Measurements from ENCODE around the gene COX7C. TPM values are rescaled to one million over a fixed set of nuclear protein-coding genes. Genes with fewer than 3 reads are reported as not detected.

The COX7C gene
- total and polyA plus RNA-seq, 2 experiments from 2014 or later: 145 to 424 TPM

DNA sequence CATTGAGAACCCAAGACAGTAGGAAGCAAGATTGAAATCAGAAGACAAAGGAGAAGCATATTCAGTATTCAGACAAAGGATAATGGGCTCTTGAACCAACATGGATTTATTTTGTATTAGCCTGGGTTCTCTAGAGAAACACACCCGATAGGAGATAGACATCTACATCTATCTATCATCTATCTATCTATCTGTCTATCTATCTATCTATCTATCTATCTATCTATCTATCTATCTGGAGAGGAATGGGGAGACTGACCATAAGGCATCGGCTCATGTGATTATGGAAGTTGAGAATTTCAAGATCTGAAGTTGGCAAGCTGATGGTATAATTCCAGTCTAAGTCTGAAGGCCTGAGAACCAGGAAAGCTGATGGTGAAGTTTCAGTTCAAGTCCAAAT is 13.4 kb downstream of the COX7C start:
- Histone ChIP-seq H3K9me2 (ENCODE audit: insufficient read depth) (0 out of 2 replicates have a peak, but pooled peaks cover 2% of the 10 kb centered on the region), H3K36me3 (ENCODE audit: low read depth) (no peaks in the 10 kb centered on the region), H3K4me3 (no peak overlapping the region), H3K9me3 (ENCODE audit: low read depth) (no peaks in the 10 kb centered on the region), H3K4me1 (ENCODE audit: insufficient read depth) (no peaks in the 10 kb centered on the region), H3K4me2 (ENCODE audit: unreplicated experiment) (no peak overlapping the region), H4K20me1 (ENCODE audit: insufficient read depth) (no peaks in the 10 kb centered on the region), H3K9ac (no peak overlapping the region), H2AFZ (no peak overlapping the region), H3F3A (ENCODE audit: insufficient read depth) (no peaks in the 10 kb centered on the region), H3K79me2 (ENCODE audit: insufficient read depth) (no peaks in the 10 kb centered on the region), H3K27me3 (replicated peaks; ENCODE audit: insufficient read depth) (peaks cover 4% of the 10 kb centered on the region; the same call in 1 of the 2 replicates), H3K27ac (no peak overlapping the region)
- no peak for DNase-seq
- WGBS, 2 experiments (ENCODE audit: low coverage in 1 of 2, low lambda C conversion rate in 2 of 2, missing lambda C conversion rate in 2 of 2): 45 to 48% methylated on average over 2 of the region's 2 CpGs
- TF ChIP-seq EZH2 (IDR thresholded peaks at IDR 0.05; ENCODE audit: insufficient read depth, poor library complexity, severe bottlenecking): no peak
- no peak for TF ChIP-seq EZH2phosphoT487 (IDR thresholded peaks at IDR 0.05; ENCODE audit: insufficient read depth, low read depth)
- in situ Hi-C loops (cut with MboI): no loop called here

DNA sequence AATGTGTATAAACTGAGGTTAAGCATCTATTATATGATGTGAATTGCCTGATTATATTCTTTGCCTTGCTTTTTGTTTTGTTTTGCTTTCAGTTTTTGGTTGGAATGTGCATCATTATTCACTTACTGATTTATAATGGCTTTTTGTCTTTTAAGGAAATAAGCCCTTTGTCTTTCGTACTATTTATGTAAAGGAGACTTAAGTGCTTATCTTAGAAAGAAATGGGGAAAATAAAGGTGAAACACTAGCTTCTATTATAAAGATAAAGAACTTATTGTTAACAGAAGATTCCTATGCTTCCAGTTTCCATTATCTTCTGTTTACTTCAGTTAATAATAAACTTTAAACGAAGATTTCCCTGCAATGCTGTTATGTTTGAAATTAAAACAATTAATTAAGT is 23.3 kb downstream of the COX7C start:
- no peaks in the 10 kb centered on the region for H3F3A ChIP-seq (ENCODE audit: insufficient read depth)
- H3K4me1 ChIP-seq (ENCODE audit: insufficient read depth): no peaks in the 10 kb centered on the region
- H2AFZ ChIP-seq: no peak overlapping the region
- H3K4me3 ChIP-seq: no peak overlapping the region
- WGBS, 2 experiments (ENCODE audit: low coverage in 1 of 2, low lambda C conversion rate in 2 of 2, missing lambda C conversion rate in 2 of 2): 13 to 23% methylated on average over 2 of the region's 2 CpGs
- 0 out of 2 replicates have a peak, but pooled peaks cover 4% of the 10 kb centered on the region for H3K27me3 ChIP-seq (replicated peaks; ENCODE audit: insufficient read depth)
- no peaks in the 10 kb centered on the region for H3K36me3 ChIP-seq (ENCODE audit: low read depth)
- TF ChIP-seq EZH2 (IDR thresholded peaks at IDR 0.05; ENCODE audit: insufficient read depth, poor library complexity, severe bottlenecking): no peak
- no peak for TF ChIP-seq EZH2phosphoT487 (IDR thresholded peaks at IDR 0.05; ENCODE audit: insufficient read depth, low read depth)
- H3K9ac ChIP-seq: no peak overlapping the region
- H3K9me2 ChIP-seq (ENCODE audit: insufficient read depth): no peaks in the 10 kb centered on the region
- no peaks in the 10 kb centered on the region for H4K20me1 ChIP-seq (ENCODE audit: insufficient read depth)
- no peak overlapping the region for H3K4me2 ChIP-seq (ENCODE audit: unreplicated experiment)
- H3K27ac ChIP-seq: no peak overlapping the region
- no peaks in the 10 kb centered on the region for H3K79me2 ChIP-seq (ENCODE audit: insufficient read depth)
- H3K9me3 ChIP-seq (ENCODE audit: low read depth): no peaks in the 10 kb centered on the region
- no peak for DNase-seq
- in situ Hi-C loops (cut with MboI): no loop called here

DNA sequence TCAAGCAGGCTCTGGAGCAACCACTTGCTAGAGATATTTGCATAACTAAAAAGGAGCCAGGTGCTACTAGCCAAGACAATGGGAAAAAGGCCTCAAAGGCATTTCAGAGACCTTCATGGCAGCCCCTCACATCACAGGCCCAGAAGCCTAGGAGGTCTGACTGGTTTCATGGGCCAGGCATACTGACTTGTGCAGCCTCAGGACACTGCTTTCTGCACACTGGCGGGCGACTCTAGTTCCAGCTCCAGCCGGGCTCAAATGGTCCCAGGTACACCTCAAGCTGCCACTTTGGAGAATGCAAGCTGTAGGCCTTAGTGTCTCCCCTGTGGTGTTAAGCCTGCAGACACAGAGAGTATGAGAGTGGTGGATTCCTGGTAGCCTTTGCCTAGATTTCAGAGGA is 27.1 kb downstream of the COX7C start:
- TF ChIP-seq EZH2phosphoT487 (IDR thresholded peaks at IDR 0.05; ENCODE audit: insufficient read depth, low read depth) (no peak), EZH2 (IDR thresholded peaks at IDR 0.05; ENCODE audit: insufficient read depth, poor library complexity, severe bottlenecking) (no peak)
- Histone ChIP-seq H2AFZ (no peak overlapping the region), H3F3A (ENCODE audit: insufficient read depth) (no peaks in the 10 kb centered on the region), H3K27ac (no peak overlapping the region), H3K79me2 (ENCODE audit: insufficient read depth) (no peaks in the 10 kb centered on the region), H3K9me2 (ENCODE audit: insufficient read depth) (no peaks in the 10 kb centered on the region), H3K4me3 (no peak overlapping the region), H3K9me3 (ENCODE audit: low read depth) (no peaks in the 10 kb centered on the region), H3K9ac (no peak overlapping the region), H3K4me2 (ENCODE audit: unreplicated experiment) (no peak overlapping the region), H3K27me3 (replicated peaks; ENCODE audit: insufficient read depth) (no peaks in the 10 kb centered on the region), H4K20me1 (ENCODE audit: insufficient read depth) (no peaks in the 10 kb centered on the region), H3K36me3 (ENCODE audit: low read depth) (no peaks in the 10 kb centered on the region), H3K4me1 (ENCODE audit: insufficient read depth) (no peaks in the 10 kb centered on the region)
- in situ Hi-C loops (cut with MboI): no loop called here
- no peak for DNase-seq
- 40 to 55% methylated on average over 3 of the region's 3 CpGs for WGBS, 2 experiments (ENCODE audit: low coverage in 1 of 2, low lambda C conversion rate in 2 of 2, missing lambda C conversion rate in 2 of 2)

DNA sequence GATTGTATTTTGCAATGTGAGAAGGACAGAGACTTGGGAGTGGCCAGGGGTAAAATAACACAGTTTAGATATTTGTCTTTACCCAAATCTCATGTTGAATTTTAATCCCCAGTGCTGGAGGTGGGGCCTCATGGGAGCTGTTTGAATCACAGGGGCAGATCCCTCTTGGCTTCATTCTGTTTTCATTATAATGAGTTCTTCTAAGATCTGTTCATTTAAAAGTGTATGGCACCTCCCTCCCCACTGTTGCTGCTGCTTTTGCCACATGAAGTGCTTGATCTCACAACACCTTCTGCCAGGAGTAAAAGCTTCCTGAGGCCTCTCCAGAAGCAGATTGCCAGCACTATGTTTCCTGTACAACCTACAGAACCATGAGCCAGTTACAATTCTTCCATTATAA is 28.1 kb downstream of the COX7C start:
- no peak overlapping the region for H3K4me2 ChIP-seq (ENCODE audit: unreplicated experiment)

DNA sequence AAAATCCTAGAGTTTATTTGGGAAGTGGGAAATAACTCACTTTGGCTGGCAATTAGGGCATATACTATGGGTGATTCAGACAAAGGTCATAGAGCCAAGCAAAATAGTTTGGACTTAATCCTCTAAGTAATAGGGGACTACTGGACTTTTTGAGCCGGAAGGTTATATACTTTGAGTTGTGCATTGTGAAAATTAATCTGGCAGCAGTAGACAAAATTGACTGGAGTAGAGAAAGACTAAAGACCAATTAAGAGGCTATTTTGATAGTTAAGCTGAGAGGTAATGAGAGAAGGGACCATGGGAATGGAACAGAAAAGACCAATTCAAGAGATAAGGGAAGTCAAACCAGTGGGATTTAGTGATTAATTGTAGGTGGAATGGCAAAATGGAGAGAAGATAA is 28.9 kb downstream of the COX7C start:
- TF ChIP-seq EZH2phosphoT487 (IDR thresholded peaks at IDR 0.05; ENCODE audit: insufficient read depth, low read depth) (no peak), EZH2 (IDR thresholded peaks at IDR 0.05; ENCODE audit: insufficient read depth, poor library complexity, severe bottlenecking) (no peak)
- H3K36me3 ChIP-seq (ENCODE audit: low read depth): no peaks in the 10 kb centered on the region
- H3K27me3 ChIP-seq (replicated peaks; ENCODE audit: insufficient read depth): no peaks in the 10 kb centered on the region
- H3K4me3 ChIP-seq: no peak overlapping the region
- H4K20me1 ChIP-seq (ENCODE audit: insufficient read depth): no peaks in the 10 kb centered on the region
- no peak overlapping the region for H3K27ac ChIP-seq
- H3K9ac ChIP-seq: no peak overlapping the region
- no peaks in the 10 kb centered on the region for H3K9me2 ChIP-seq (ENCODE audit: insufficient read depth)
- no peaks in the 10 kb centered on the region for H3F3A ChIP-seq (ENCODE audit: insufficient read depth)
- in situ Hi-C loops (cut with MboI): no loop called here
- no peaks in the 10 kb centered on the region for H3K9me3 ChIP-seq (ENCODE audit: low read depth)
- H3K4me2 ChIP-seq (ENCODE audit: unreplicated experiment): no peak overlapping the region
- 59 to 71% methylated on average over 1 of the region's 1 CpG for WGBS, 2 experiments (ENCODE audit: low coverage in 1 of 2, low lambda C conversion rate in 2 of 2, missing lambda C conversion rate in 2 of 2)
- no peaks in the 10 kb centered on the region for H3K4me1 ChIP-seq (ENCODE audit: insufficient read depth)
- H3K79me2 ChIP-seq (ENCODE audit: insufficient read depth): no peaks in the 10 kb centered on the region
- no peak overlapping the region for H2AFZ ChIP-seq
- no peak for DNase-seq

More for the DNA sequence above, 28.1 kb downstream of the COX7C start:
- H3K9me2 ChIP-seq (ENCODE audit: insufficient read depth): no peaks in the 10 kb centered on the region
- H3K9me3 ChIP-seq (ENCODE audit: low read depth): no peaks in the 10 kb centered on the region
- no peaks in the 10 kb centered on the region for H3K4me1 ChIP-seq (ENCODE audit: insufficient read depth)
- TF ChIP-seq EZH2 (IDR thresholded peaks at IDR 0.05; ENCODE audit: insufficient read depth, poor library complexity, severe bottlenecking): no peak
- no peak for TF ChIP-seq EZH2phosphoT487 (IDR thresholded peaks at IDR 0.05; ENCODE audit: insufficient read depth, low read depth)
- no peak overlapping the region for H3K4me3 ChIP-seq
- no peaks in the 10 kb centered on the region for H3K36me3 ChIP-seq (ENCODE audit: low read depth)
- no peak overlapping the region for H2AFZ ChIP-seq
- no peaks in the 10 kb centered on the region for H3K79me2 ChIP-seq (ENCODE audit: insufficient read depth)
- no peak overlapping the region for H3K27ac ChIP-seq
- in situ Hi-C loops (cut with MboI): no loop called here
- no peak for DNase-seq
- no peaks in the 10 kb centered on the region for H3K27me3 ChIP-seq (replicated peaks; ENCODE audit: insufficient read depth)
- H3F3A ChIP-seq (ENCODE audit: insufficient read depth): no peaks in the 10 kb centered on the region
- no peak overlapping the region for H3K9ac ChIP-seq
- no peaks in the 10 kb centered on the region for H4K20me1 ChIP-seq (ENCODE audit: insufficient read depth)

Measured in GM23248 (cell line).